NAMALWA (cell line): ENCODE results near the gene ABTB2.

Source experiments
- DNase-seq: peaks from one replicate; pipeline ENCODE4 v3.0.0-alpha.2; 2015; ENCODE audit warnings: low spot score

Gene ABTB2

DNA sequence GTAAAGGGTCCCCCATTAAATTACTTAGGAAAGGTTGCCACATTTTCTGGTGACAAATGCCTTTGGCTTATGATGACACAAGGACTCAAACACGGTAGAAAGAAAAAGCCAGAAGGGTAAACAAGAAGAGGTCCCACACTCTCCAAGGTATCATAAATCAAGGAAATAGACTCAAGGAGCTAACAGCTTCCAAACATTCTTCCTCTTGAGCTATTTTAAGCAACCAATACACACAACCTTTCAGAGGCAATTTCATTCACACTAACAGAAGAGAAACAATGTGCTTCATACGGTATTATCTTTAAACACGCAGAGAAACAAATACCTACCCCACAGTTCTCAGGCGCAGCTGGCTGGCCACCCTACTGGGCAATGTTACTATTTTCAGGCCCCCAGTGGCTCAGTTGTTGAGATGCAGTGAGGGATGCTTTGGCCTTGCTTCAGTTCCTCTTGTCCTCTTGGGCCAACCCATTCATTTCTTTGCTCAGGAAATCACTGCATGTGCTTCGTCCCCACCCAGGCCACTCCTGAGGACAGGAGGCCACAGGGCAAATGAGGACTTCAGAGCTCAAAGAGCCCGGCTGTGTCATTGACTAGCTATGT lies 15.8 kb downstream of the ABTB2 start:
- no peak for DNase-seq

DNA sequence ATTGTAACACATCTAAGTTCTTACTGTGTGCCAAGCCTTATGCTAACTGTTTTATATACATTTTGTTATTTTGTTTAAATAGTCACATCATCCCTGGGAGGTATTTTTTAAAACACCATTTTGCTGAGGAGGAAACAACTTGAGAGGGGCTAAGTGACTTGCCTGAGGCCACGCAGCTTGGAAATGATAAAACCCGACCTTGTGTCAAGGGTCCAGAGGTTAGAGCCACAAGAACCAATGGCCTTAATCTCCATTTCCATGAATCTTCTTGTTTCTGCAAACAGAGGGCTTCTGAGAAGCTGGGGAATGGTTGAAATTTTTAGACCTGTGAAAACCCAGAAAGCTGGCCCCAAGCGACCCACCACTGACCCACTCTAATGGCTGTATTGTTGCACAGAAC lies 16.7 kb downstream of the ABTB2 start:
- no peak for DNase-seq

DNA sequence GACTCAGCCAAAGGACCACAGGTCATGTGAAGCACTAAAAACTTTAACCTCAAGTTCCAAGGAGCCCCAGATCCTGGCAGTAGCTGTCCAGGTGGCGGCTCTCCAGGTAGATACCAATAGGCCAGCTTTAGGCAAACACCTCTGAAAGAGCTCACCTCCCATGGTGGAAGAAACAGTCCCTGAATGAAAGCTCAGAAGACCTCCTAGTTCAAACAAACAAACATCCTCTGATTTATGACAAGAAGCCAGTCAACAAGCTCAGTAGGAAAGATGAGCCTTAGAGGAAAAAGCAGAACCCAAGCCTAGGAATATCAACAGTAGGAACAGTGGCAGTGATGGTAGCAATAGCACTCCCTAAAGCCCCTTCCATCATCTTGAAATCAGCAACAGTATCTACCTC lies 17.2 kb downstream of the ABTB2 start:
- DNase-seq: no peak

DNA sequence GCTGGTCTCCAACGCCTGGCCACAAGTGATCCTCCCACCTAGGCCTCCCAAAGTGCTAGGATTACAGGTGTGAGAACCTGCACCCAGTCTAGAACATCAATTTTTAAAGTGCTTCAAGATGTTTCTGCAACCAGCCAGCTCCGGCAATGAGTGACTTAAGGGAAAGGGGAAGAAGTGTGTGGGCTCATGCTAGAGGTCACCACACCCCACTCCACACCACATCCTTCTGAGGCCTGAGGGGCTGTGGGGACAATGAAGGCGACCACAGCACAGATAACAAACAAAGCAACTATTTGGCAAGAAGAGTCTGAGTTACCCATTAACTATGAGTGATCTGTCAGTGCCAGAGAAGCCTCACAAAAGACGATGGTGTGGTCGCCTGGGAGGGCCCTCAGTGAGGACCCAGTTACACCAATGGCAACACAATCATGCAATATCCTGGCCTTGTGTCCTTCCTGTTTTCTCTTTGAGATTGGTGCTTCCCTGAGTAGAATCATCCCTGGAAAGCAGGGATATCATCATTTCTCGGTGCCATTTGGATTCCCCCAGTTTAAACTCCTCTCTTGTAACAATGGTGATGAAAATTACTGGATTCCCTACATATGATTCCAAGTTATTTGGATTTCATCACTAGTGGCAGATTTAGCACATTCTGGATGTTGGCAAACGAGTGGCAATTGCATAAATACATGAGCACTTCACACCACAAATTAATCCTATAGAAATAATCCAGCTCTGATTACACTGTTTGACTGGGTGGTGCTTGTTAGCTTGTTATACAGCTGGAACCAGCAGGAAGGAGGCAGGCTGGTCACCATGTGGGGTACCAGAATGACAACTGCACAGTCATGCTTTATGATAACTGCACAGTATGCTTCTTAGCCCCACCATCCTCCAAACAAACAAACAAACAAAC lies 18.4 kb downstream of the ABTB2 start:
- no peak for DNase-seq

DNA sequence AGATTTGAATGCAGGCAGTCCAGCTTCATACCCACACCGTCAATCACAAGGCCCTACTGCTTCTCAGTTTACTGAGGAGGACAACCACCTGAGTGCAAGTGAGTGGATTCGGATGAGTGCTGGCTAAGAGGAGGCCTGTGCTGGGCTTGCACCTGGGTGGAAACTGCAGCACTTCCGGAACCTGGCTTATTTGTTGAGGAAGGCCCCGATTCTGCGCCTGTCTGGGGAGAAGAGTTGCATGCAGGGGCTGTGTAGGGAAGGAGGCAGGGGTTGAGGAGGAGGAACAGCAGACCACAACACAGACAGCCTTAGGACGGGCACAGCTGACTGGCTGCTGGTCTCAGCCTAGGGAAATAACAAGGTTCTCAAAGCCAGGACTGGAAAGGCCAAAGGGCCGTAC lies 20.8 kb downstream of the ABTB2 start:
- DNase-seq: no peak

DNA sequence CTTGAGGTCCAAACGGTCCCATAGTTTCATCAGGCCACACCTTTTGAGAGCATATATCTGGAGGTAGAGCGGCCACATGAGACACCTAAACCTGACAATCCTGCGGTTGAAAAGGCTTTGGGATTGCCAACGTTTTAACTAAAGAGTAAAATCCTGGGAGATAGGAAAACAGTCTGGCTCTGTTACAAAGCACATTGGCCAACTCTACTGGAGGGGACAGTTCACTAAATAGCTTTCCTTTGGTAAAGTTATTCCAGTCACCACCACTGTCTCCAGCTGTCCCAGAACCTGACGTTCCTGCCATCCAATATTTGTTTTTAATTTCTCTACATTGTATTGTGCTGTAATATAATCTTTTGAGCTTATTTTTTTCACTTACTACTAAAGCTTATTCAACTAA lies 22.0 kb downstream of the ABTB2 start:
- DNase-seq: no peak

DNA sequence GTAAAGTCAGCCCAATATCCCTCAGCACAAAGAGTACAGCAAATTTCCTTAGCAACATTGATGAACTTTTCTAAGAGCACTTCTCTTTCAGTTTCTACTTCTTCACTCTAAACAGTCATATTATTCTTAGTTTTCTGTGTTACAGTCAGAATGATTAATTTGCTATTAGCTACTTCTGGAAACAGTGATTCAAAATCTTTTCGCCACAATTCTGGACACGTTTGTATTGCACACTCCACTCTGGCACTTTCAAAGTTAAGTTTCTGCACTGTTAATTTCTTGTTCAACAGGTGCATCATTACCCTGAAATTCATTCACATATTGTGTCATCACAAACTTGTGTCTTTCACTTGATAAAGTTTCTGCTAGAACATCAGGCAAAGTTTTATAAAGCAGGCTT lies 22.5 kb downstream of the ABTB2 start:
- no peak for DNase-seq

DNA sequence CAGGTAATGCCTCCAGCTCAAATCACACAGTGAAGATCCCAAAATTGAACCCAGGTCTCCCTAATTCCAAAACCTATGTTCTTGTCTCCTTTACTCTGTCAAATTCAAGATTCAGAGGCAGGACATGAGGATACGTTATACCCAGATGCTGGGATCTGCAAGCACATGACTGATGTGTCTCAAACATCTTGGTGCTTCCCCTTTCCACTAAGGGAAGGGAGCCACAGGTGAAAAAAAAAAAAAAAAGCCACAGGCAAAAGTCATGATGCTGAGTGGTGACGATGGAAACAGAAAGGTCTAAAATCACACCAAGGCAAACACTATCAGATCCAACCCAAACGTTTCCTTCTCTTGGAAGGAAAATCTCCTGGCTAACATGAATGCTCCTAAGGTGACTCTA lies 24.0 kb downstream of the ABTB2 start:
- no peak for DNase-seq

DNA sequence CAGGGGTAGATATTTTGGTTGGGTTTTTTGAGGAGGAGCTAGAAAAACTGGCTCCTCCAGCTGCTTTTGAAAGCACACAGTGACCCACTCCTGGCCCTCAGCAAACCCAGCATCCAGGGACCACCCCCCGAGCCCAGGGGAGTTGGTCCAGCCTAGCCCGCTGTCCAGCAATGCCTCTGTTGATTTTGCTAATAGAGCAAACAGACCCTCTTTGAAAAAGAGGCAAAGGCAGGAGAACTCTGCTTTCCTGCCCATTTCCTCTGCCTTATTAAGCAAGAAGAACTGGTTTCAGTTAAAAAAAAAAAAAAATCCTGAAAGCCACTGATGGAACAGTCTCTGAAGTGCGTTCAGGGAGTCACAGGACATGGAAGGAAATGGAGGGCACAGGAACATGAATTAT lies 25.3 kb downstream of the ABTB2 start:
- no peak for DNase-seq

DNA sequence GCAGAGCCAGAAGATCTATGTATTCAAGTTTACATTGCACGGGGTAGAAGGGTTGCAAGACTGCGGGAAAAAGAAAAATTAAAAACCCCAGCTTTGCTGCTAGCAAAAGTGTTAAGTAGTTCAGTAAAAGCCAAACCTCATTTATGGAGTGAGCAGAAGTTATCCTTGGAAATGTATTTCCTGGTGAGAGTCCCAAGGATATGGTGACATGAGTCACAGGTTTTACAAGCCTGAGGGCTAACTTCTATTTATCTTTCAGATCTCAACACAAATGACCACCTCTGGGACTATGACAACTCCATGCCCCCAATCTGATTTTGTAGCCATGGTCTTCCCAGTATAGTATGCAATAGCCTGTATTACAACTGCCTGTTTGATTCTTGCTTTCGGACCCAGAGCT lies 26.1 kb downstream of the ABTB2 start:
- DNase-seq: no peak

DNA sequence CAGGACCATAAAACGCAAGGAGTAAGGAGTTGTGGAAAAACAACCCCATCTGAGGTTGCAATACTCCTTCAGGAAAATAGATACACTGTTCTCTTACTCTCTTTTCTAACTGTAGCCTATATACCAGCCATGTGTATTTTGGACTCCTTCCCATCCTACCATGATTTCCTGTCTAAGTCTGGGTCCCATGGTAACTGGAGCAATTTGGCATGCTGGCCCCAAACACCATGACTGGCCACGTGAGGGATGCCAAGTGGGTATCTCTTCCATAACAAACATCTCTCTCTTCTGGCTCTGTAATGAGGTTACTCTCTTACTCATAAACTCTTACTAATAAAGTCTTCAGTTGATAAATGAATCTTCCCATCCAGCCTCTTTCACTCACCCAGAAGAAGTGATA lies 26.5 kb downstream of the ABTB2 start:
- DNase-seq: no peak

DNA sequence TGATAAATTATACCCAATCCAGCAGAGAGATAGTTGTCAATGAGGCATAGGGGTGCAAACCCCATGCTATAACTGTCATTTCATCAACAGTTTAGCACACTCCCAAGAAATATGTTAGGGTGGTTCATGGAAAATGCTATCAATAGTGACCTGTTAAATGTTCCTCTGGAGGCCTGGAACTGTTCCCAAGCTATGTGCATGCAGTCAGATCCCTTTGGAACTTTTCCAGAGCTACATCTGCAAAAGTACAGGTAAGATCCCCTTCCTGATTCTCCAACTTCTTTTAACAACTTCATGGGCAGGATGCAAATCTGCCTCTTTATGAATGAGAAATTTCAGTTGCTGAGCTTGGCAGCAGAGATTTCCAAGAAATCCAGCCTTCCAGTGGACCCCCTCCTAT lies 27.2 kb downstream of the ABTB2 start:
- DNase-seq: no peak

DNA sequence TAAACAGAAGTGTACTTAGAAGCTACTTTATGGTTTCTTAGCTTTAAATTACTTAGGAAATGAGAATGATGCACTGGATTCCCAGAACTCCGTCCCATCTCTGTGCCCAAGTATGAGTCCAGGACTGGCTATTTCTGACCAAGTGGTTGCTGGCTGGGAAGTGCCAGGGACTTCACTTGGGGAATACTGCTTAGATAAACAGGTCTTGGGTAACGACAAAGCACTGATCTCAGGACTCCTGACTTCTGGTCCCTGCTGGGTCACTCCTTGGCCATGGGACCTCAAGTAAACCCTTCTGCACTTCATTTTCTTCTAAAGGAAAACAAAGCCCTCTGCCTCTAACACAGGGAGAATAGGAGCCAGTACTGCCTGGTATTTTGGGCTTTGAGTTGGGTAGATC lies 27.9 kb downstream of the ABTB2 start:
- DNase-seq: no peak

DNA sequence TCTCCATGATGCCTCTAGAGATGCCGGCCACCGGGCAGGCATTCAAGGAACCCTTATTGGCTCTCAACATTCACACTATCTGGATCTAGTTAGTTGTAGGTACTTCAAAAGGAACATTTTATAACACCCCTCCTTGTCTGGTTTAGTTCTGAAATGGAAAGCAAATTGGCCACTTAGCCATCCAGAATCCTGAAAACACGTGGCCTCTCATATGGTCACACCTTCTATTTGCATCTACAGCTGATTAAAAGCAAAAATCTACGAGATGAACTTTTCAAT lies 29.2 kb downstream of the ABTB2 start:
- DNase-seq: no peak

DNA sequence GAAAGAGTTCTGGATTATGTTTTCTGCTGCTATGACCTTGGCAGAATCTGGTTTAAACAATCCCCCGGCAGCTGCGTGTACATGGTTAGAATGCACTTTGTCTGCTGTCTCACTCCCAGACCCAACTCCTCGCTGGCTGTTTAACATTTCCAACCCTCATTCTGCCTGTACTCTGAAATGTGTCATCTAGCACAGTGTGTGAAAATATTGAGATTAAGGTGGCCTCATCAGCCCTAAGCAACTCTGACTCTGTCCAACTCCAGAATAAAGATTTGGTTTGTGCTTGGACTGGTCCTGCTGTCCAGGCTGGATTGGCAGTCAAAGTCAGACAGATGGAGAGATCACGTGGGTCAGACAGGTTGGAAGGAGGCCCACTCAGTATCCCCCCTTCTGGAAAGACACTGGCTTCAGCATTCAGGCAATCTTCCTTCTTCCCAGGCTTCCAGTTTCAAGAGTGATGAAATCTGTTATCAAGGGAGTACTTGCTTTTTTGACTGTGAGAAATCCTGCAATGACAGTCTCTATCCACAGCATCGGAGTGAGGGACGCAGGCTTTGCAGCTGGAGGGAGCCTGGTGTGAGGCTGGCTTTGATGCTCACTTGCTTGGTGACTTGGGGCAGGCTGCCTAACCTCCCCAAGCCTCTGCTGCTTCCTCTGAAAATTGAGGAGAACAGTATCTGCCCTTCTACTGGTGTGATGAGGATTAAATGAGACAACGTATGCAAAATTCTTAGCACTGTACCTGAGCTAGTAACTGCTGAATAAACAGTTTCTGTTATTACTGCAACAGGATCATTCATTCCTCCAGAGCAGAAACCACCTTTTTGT lies 29.8 kb downstream of the ABTB2 start:
- DNase-seq: no peak

DNA sequence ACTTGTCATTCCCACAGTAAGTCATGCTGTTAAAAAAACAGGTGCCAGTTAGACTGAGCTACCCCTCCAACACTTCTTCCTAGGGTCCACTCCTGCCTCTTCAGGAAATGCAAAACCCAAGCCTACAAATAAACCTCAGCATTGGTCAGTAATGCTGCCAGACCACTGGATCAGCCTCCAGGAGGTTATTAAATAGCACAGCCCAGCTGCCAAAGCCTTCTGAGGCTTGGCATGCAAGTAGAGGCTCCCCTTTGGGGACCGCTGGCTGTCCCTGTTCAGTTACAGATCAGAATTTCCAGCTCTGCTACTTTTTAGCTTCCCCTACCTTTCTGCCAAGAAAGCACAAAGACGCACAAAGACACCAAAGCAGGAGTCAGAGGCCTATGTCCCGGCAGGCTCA lies 33.3 kb downstream of the ABTB2 start:
- DNase-seq: no peak

DNA sequence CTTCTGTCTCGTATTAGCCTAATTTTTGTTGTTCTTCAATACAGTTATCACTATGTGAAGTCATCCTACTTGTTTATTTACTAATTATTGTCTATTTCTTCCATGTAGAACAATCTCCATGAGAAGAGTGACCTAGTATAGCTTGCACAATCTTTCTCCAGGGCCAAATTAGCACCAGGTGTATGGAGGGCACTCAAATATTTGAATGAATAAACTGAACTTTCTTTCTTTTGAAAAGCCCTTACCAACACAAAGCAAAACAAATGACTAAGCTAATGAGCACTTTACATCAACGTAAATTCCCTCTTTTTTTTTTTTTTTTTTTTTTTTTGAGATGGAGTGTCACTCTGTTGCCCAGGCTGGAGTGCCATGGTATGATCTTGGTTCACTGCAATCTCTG lies 34.2 kb downstream of the ABTB2 start:
- DNase-seq: no peak

DNA sequence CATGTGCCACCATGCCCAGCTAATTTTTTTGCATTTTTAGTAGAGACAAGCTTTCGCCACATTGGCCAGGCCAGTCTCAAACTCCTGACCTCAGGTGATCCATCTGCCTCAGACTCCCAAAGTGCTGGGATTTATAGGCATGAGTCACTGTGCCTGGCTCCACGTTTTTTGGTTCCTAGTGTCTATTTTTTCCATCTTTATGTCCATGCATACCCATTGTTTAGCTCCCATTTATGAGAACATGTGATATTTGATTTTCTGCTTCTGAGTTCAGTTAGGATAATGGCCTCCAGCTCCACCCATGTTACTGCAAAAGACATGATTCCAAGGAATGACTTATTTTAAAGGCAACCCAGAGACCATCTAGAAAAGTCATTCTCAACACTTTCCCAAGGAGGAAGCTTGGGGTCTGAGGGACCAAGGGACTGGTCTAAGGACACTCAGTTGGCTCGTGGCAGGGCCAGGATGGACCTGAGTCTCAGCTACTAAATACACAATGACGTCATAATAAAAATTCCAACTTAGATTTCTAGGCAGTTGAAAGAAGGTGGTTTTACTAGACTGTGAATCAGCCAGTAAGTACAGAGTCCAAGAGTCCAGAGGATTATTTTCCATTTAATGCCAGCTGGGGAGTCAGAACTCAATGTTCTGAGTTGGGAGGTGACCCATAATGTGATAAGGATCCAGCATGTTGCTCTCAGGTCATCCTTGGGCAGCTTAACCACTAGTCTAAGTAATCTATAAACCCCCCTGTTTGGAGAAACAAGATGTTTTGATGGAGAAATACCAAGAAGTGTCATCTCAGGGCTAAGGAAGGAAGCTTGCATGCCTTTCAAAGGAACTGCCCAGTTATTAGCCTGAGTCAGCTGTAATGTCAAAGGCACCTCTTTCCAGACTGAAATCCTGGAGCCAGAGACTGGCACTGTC lies 39.4 kb downstream of the ABTB2 start:
- DNase-seq: no peak

DNA sequence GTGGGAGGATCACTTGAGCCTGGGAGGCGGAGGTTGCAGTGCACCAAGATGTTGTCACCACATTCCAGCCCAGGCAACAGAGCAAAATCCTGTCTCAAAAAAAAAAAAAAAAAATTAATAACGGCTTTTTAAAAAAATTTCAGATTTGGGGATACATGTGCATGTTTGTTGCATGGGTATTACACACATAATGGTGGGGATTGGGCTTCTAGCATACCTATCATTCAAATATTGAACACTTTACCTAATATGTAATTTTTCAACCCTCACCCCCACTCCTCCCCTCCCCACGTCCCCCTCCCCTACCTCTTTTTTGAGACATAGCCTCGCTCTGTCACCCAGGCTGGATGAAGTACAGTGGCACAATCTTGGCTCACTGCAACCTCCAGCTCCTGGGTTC lies 40.1 kb downstream of the ABTB2 start:
- no peak for DNase-seq

DNA sequence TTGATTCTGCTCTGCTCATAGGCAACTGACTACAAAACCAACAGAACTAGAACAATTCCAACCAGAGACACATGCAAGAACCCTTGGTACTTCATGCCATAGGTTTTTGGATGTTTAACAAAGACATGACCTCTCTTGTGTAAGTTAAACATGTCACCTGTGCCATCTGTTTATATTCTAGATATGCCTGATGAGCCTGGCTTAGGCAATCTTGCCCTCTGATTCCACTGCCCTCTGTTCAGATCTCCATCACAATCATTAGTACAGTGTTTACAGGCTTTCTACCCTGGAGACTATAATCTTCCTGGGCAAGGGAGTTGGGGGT lies 40.8 kb downstream of the ABTB2 start:
- DNase-seq: no peak

DNA sequence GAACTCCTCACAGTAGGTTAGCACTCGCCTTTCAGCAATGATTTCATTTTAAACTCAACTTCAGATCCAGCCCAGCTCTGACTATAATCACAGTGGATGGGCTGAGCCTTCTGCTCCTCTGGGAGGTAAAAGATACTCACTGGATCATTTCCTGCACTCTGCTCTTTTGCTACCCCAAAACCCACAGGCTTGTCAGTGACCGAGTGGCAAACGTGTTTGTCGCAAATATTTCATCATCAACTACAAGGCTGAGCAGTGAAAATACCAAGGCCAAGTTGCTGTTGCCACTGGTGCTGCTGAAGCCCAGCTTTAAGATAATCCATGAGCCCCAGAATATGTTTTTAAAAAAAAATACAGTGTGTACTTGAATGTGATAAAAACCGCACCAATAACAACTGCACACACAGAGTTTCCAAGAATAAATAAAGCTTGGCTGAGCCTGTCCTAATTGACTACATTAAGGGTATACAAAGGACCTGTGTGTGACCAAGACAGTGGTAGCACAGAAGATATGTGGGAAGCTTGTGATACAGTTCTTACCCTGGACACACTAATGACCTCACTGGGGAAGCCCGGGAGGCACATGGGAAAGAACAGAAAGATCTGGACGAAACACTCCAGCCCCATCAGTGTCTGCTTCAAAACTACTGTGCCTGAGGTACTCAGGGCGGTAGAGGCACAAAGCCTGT lies 41.3 kb downstream of the ABTB2 start:
- no peak for DNase-seq

DNA sequence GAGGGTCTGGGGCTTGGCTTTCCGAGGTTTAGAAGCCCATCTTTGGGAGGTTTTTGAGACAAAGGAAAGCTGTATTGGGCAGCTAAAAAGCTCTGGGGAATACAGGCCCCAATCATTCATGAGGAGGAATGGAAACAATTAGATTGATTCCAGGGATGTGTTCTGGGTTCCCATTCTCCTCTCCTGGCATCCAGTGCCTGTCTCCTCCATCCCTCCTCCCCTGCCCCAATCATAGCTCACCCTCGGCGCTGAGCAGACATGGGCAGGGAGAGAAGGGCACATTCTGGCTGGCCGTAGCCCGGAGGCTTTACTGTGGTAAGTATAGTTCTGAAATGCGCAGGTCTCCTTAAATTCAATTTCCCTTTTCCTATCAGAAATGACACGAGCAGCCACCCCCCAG lies 42.4 kb downstream of the ABTB2 start:
- DNase-seq: no peak
